ENCODE measurements around the gene TH.

Gene TH

GRCh38 chr11:2168286-2169004 lies 3.2 kb downstream of the TH start:
- TF ChIP-seq GATA2 (IDR thresholded peaks at IDR 0.05; ENCODE audit: low read depth, low read length) (no peak), GATA3 (IDR thresholded peaks at IDR 0.05; ENCODE audit: low read depth, low read length) (no peak)

GRCh38 chr11:2167141-2168045 lies 4.2 kb downstream of the TH start:
- no peak for TF ChIP-seq GATA2 (IDR thresholded peaks at IDR 0.05; ENCODE audit: low read depth, low read length)
- no peak for TF ChIP-seq GATA3 (IDR thresholded peaks at IDR 0.05; ENCODE audit: low read depth, low read length)

GRCh38 chr11:2166091-2166851 lies 5.3 kb downstream of the TH start:
- TF ChIP-seq GATA2 (IDR thresholded peaks at IDR 0.05; ENCODE audit: low read depth, low read length) (no peak), GATA3 (IDR thresholded peaks at IDR 0.05; ENCODE audit: low read depth, low read length) (no peak)

GRCh38 chr11:2165571-2165970 lies 6.0 kb downstream of the TH start:
- no peak for TF ChIP-seq GATA2 (IDR thresholded peaks at IDR 0.05; ENCODE audit: low read depth, low read length)
- no peak for TF ChIP-seq GATA3 (IDR thresholded peaks at IDR 0.05; ENCODE audit: low read depth, low read length)

GRCh38 chr11:2164861-2165555 lies 6.6 kb downstream of the TH start:
- TF ChIP-seq GATA3 (IDR thresholded peaks at IDR 0.05; ENCODE audit: low read depth, low read length) (no peak), GATA2 (IDR thresholded peaks at IDR 0.05; ENCODE audit: low read depth, low read length) (no peak)

GRCh38 chr11:2164081-2164480 lies 7.5 kb downstream of the TH start:
- TF ChIP-seq GATA2 (IDR thresholded peaks at IDR 0.05; ENCODE audit: low read depth, low read length) (no peak), GATA3 (IDR thresholded peaks at IDR 0.05; ENCODE audit: low read depth, low read length) (no peak)

GRCh38 chr11:2163428-2163978 lies 8.1 kb downstream of the TH start:
- no peak for TF ChIP-seq GATA3 (IDR thresholded peaks at IDR 0.05; ENCODE audit: low read depth, low read length)
- no peak for TF ChIP-seq GATA2 (IDR thresholded peaks at IDR 0.05; ENCODE audit: low read depth, low read length)

- TF ChIP-seq GATA3 (IDR thresholded peaks at IDR 0.05; ENCODE audit: low read depth, low read length) (no peak), GATA2 (IDR thresholded peaks at IDR 0.05; ENCODE audit: low read depth, low read length) (no peak)
These were observed 10.8 kb downstream of the TH start, which contains the start of gene INS for GRCh38 chr11:2160736-2161259. Gene INS (minus strand): TSS chr11:2161209. CDS start chr11:2160971, 238 bp downstream.

GRCh38 chr11:2159536-2160413 lies 11.8 kb downstream of the TH start:
- TF ChIP-seq GATA3 (IDR thresholded peaks at IDR 0.05; ENCODE audit: low read depth, low read length), result no peak

GRCh38 chr11:2158966-2159365 lies 12.6 kb downstream of the TH start:
- no peak for TF ChIP-seq GATA3 (IDR thresholded peaks at IDR 0.05; ENCODE audit: low read depth, low read length)
- TF ChIP-seq GATA2 (IDR thresholded peaks at IDR 0.05; ENCODE audit: low read depth, low read length), result no peak

- no peak for TF ChIP-seq GATA2 (IDR thresholded peaks at IDR 0.05; ENCODE audit: low read depth, low read length)
- TF ChIP-seq GATA3 (IDR thresholded peaks at IDR 0.05; ENCODE audit: low read depth, low read length), result no peak
These were observed 13.3 kb downstream of the TH start for GRCh38 chr11:2158296-2158737.
